Stimulated activated CD8-positive, alpha-beta memory T cell treated with anti-CD3 and anti-CD28 coated beads, Interleukin-15, amount 100 ng/mL, for 4 hours (primary cell): ENCODE measurements around the gene SRSF11.

Experiments used
- DNase-seq, 2 donors: peaks; one replicate each; pipeline ENCODE4 v3.0.0-alpha.2; 2020; ENCODE audit warnings: low read depth in 2 of 2

SRSF11 gene

DNA sequence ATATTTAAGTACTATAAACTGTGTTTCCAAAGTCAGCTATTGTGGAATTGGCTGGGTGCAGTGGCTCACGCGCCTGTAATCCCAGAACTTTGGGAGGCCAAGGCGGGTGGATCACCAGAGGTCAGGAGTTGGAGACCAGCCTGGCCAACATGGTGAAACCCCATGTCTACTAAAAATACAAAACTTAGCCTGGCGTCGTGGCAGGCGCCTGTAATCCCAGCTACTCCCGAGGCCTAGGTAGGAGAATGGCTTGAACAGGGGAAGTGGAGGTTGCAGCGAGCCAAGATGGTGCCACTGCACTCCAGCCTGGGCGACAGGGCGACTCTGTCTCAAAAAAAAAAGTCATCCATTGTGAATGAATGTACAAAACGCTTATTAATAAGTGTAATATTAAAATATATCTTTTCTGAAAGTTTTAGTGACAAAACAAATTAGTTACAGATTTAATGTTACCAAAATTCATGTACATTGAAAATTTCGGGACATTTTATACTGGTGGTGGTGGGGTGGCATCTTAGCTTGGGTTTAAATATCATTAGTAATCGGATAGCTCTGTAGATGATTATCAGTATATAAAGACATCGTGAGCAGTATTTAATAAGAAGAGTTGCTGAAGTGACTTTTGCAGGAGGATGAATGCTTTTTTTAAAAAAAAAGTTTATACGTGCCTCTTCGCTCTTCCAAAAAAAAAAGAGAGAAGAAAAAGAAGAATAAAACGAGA lies 503 bp upstream of the SRSF11 start:
- no peak for DNase-seq

DNA sequence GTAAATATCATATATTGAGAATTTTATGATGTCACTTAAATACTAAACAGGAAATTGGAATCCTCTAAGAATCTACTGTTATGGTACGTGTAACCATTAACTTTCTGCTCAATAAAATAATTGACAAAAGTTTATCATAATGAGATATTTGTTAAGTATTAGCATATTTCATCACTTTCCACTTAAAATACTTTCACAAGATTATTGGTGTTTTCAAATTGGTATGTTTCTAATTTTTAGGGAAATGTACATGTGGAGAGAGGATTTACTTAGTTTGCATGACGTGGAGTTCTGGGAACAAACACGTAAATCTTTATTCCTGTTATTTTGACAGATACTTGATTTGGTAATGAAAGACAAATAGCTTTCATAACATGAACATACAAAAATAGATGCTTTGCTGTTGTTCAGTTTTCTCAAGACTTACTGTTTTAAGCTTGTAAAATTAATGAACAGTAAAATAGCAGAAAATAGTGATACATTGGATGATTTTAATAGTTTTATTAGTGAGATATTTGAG lies 1.6 kb downstream of the SRSF11 start:
- no peak for DNase-seq

DNA sequence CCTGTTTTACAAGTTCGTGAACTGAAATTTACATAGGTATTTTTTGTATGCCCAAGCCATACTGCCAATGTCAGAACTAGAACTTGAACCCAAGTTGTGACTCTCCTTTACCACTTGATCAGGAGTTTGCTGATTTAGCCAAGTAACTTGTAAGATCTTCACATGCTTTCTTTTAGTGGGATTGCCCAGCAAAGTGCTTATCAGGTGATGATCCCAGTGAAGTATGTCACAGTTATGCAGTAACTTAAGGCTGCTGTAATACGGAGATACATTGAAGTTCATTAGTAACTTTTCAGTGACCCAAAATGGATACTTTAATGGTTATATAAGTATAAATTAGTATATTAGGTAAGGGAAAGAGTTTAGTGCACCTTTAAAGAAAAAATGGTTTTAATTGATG lies 3.8 kb downstream of the SRSF11 start:
- DNase-seq: no peak

DNA sequence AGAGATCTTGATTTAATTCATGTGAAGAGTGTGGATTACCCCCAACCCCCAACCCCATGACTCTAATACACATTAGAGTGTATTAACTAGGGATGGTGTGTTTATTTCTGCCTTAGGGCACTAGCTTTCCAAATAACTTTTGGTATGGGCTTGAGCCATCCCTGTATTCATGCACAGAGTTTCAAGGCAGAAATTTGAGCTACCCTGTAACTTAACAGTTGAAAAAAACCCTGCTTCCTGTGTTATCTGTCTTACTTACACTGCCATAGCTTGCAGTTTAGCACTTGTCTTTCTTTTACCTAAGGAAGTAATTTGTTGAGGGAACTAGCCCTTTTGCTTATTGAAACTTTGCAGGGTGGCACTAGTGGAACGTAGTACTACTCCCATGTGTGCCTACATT lies 6.3 kb downstream of the SRSF11 start:
- DNase-seq: no peak

DNA sequence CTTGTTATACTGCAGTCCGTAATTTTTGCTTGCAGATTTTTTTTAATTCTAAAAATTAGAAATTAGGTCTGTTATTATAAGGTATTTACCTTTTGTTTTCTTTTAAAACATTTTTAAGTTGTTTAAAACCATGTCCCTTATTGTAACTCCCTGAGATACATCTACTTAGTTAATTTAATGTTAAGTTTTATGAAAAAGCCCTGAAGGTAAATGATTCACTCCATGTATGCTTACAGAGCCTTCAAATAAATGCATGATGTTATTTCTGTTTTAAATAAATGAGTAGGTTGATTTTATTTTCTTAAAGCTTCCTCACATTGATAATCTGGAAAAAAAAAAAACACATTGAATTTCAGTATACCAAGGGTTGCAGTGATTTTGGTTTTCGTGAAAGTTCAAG lies 7.5 kb downstream of the SRSF11 start:
- no peak for DNase-seq

- no peak for DNase-seq
Observed at GRCh38 chr1:70231475-70231874, 10.3 kb downstream of the SRSF11 start.

DNA sequence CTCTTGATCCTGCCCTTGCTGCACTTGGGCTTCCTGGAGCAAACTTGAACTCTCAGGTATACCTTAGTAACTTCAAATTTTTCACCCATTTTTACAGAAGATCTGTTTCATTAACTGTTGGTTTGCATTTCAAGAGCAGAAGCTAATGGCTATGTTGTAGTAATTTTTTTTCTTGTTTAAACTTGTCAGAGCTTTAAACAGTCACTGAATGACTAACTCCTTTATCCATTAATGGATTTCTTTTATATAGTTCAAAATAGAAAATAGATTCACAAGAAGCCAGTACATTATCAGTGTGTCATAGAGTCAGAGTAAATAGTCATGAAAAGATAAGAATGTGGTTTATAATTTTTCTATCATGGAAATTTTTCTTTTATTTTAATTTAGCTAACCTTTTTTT lies 13.6 kb downstream of the SRSF11 start:
- no peak for DNase-seq

GRCh38 chr1:70239940-70240339 lies 18.8 kb downstream of the SRSF11 start:
- DNase-seq: no peak

DNA sequence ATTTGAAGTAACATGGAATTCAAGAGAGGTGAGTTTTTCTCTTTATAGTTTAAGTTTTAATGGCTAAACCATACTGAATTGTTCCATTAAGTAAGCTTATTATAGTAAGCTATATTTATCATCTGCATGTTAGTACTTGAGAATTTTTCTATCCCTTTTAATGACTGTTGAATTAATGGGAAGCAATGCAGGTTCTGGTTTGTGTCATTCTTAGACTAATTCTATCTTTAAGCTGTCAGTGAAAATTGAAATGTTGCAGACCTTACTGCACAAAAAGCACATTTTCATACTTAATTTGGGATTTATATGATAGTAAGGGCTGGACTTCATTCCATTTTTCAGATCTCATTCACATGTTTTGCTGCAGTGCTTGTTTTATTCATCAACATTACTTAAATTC lies 25.9 kb downstream of the SRSF11 start:
- DNase-seq: no peak

GRCh38 chr1:70247768-70248167 lies 26.6 kb downstream of the SRSF11 start:
- no peak for DNase-seq

- no peak for DNase-seq
Observed at GRCh38 chr1:70248729-70249128, 27.5 kb downstream of the SRSF11 start.

GRCh38 chr1:70256664-70257063 lies 35.5 kb downstream of the SRSF11 start:
- no peak for DNase-seq

DNA sequence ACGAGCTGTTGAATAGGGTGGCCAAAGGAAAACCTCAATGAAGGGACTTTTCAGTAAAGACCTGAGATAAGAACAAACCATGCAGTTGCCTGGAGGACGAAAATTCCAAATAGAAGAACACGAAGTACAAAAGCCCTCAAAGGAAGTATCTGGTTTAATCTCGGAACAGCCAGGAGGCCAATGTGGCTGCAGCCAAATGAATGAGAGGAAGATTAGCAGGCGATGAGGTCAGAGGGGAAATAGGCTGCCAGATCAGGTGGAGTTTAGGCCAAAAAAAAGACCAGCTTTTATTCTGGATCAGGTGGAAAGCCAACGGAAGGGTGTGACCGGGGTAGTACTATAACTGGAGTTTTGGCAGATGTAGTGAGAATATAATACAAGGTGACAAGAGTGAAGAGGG lies 43.7 kb downstream of the SRSF11 start:
- no peak for DNase-seq

DNA sequence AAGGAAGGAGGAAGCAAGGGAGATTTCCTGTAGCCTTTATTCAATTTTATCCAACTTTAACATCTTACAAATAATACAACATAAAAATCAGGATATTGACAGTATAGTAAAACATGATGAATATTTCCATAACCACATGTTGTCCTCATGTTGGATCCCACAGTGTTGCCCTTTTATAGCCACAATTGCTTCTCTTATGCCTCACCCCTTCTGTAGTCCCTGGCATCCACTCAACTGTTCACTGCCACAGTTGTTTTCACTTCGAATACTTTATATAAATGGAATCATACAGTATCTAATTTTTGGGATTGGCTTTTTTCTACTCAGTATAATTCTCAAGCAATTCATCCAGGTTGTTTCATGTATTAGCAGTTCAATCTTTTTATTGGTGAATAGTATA lies 44.8 kb downstream of the SRSF11 start:
- DNase-seq: no peak

DNA sequence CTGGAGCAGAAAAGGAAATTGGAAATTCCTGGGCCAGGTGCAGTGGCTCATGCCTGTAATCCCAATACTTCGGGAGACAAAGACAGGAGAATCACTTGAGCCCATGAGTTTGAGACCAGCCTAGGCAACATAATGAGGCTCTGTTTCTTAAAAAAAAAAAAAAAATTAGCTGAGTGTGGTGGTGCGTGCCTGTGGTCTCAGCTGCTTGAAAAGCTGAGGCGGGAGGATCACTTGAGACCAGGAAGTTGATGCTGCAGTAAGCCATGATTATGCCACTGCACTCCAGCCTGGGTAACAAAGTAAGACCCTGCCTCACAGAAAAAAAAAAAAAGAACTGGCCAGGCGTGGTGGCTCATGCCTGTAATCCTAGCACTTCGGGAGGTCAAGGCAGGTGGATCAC lies 56.7 kb downstream of the SRSF11 start:
- no peak for DNase-seq

GRCh38 chr1:70278710-70279109 lies 57.5 kb downstream of the SRSF11 start:
- DNase-seq: no peak

- no peak for DNase-seq
Observed at GRCh38 chr1:70284366-70284765, 63.2 kb downstream of the SRSF11 start.

DNA sequence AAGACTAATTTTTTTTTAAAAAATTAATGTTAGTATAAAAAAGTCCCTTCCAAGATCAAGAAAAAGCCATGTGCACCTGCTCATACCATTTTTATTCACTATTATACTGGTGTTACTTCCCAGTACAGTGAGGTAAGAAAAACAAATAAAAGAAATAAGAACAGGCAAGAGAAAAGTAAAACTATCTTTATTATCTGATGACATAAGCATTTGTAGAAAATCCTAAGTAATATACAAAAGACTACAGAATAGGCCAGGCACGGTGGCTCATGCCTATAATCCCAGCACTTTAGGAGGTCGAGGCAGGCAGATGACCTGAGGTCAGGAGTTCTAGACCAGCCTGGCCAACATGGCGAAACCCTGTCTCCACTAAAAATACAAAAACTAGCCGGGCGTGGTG lies 65.3 kb downstream of the SRSF11 start:
- DNase-seq: no peak

- DNase-seq: no peak
Observed at GRCh38 chr1:70288166-70288565, 67.0 kb downstream of the SRSF11 start.

GRCh38 chr1:70290218-70290617 lies 69.0 kb downstream of the SRSF11 start:
- no peak for DNase-seq

DNA sequence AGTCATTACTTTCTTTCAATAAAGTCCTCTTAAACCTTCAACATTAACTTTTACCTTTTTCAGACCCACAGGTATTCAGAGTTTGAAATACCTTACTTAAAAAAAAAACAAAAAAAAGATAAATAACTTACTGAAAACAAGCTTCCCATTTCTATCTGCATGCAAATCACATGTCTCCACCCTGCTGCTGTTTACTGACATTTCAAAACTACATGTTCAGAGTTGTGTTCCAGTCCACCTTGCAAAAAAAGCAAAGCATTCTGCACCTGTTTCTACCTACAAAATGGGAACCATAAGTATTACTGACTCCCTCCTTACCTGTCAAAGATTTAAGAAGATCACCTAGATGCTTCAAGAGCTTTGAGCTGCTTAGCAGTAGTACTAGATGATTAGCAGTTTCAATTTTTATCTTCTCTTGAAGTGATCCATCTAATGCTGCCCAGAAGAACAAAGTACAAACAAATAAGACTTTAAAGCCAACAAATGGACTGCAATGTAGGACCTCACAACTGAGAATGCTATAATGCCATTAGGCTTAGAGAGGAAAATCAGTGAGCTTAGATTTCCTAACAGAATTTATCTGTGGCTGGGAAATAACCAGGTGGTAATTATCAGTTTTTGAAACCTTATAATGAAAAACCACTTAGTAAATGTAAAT lies 72.1 kb downstream of the SRSF11 start:
- no peak for DNase-seq

DNA sequence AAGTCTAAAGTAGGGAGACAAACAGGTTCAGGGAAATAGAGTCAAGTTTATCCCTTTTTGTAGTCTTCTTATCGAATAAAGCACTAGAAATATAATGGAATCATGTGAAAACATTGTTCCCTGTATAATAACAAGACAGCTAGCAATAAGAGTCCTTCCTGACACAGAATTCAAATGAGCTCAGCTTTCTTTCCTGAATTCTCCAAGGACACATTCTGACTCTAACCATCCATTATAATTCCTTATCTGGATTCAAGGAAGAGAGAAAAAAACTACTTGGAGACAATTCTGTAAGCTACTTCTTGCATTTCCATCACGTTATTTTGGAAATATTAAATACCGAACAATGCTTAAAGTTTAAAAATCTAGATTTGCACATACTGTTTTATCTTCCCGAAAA lies 74.6 kb downstream of the SRSF11 start:
- DNase-seq: no peak

- DNase-seq: no peak
Observed at GRCh38 chr1:70299472-70299871, 78.3 kb downstream of the SRSF11 start.
